Keratinocyte (primary cell): Measurements from ENCODE around the gene KLF11. TPM values are rescaled to one million over a fixed set of nuclear protein-coding genes. Genes with fewer than 3 reads are reported as not detected.

Experiments
- DNase-seq: peaks from one replicate; pipeline ENCODE4 v3.0.0-alpha.2; 2011; ENCODE audit warnings: low read depth, missing footprints, low spot score
- FAIRE-seq: peaks from 2 replicates; lab custom pipeline; 2011; peaks lifted over from hg19 to GRCh38; lab: Jason Lieb, UNC
- H2AFZ ChIP-seq: 2 replicates; pipeline ENCODE4 v1.6.0; 2012; ENCODE audit warnings: low read length, control low read depth, inconsistent platforms; ENCODE audit not compliant: control insufficient read depth
- H3K27ac ChIP-seq: 2 replicates; pipeline ENCODE4 v1.5.1; 2011; ENCODE audit warnings: low read length; ENCODE audit not compliant: control insufficient read depth, insufficient read depth
- H3K27me3 ChIP-seq: 3 replicates; pipeline ENCODE4 v1.6.0; 2011; ENCODE audit warnings: low read length; ENCODE audit not compliant: control insufficient read depth, insufficient read depth; ENCODE audit errors: extremely low read depth
- H3K36me3 ChIP-seq, 2 experiments: 2 replicates in 1 of 2; 3 replicates in 1 of 2; pipeline ENCODE4 v1.5.1; 2011; ENCODE audit warnings: low read length in 2 of 2, mild to moderate bottlenecking in 1 of 2; ENCODE audit not compliant: control insufficient read depth in 2 of 2, insufficient read depth in 2 of 2; ENCODE audit errors: extremely low read depth in 1 of 2
- H3K4me1 ChIP-seq: 3 replicates; pipeline ENCODE4 v1.5.1; 2011; ENCODE audit warnings: low read length; ENCODE audit not compliant: control insufficient read depth, insufficient read depth; ENCODE audit errors: extremely low read depth
- H3K4me2 ChIP-seq: 3 replicates; pipeline ENCODE4 v1.6.0; 2011; ENCODE audit warnings: low read depth, low read length; ENCODE audit not compliant: control insufficient read depth, insufficient read depth; ENCODE audit errors: extremely low read depth
- H3K4me3 ChIP-seq, 3 experiments: fragments of 200-600 bp in 1 of 3; sonication (generic) in 1 of 3; 2 replicates in 2 of 3; 3 replicates in 1 of 3; pipeline ENCODE4 v1.5.1; 2011 to 2016; ENCODE audit warnings: low read length in 3 of 3, mild to moderate bottlenecking in 3 of 3, control low read depth in 2 of 3, inconsistent platforms in 1 of 3, low read depth in 1 of 3, mixed read lengths in 1 of 3, mixed run types in 1 of 3, moderate library complexity in 1 of 3; ENCODE audit not compliant: control insufficient read depth in 2 of 3, insufficient read depth in 2 of 3; ENCODE audit errors: extremely low read depth in 1 of 3
- H3K79me2 ChIP-seq: 2 replicates; pipeline ENCODE4 v1.6.0; 2012; ENCODE audit warnings: low read length; ENCODE audit not compliant: control insufficient read depth, insufficient read depth
- H3K9ac ChIP-seq: 3 replicates; pipeline ENCODE4 v1.6.0; 2011; ENCODE audit warnings: low read length; ENCODE audit not compliant: control insufficient read depth, insufficient read depth; ENCODE audit errors: extremely low read depth
- H3K9me1 ChIP-seq: 3 replicates; pipeline ENCODE4 v1.6.0; 2011; ENCODE audit warnings: low read length; ENCODE audit not compliant: control insufficient read depth, insufficient read depth; ENCODE audit errors: extremely low read depth
- H3K9me3 ChIP-seq: 2 replicates; pipeline ENCODE4 v1.5.1; 2012; ENCODE audit warnings: low read depth, low read length; ENCODE audit not compliant: control insufficient read depth
- H4K20me1 ChIP-seq: 3 replicates; pipeline ENCODE4 v1.6.0; 2011; ENCODE audit warnings: low read length; ENCODE audit not compliant: control insufficient read depth, insufficient read depth; ENCODE audit errors: extremely low read depth
- EZH2 ChIP-seq: IDR thresholded peaks from one replicate; pipeline ENCODE4 v1.6.1; 2012; ENCODE audit warnings: inconsistent platforms, mild to moderate bottlenecking, low read length, moderate library complexity
- dilution Hi-C: fragments of 300-500 bp; cut with MboI; formaldehyde crosslinking; loops from one replicate; pipeline ENCODE4 v1.7.0; 2020; ENCODE audit warnings: low sequenced_read_pairs; ENCODE audit not compliant: extremely low pct_ligation_motif_present
- polyA plus RNA-seq, 5 experiments: library from polyadenylated mRNA; depleted of rRNA in 3 of 5; stranded (reverse) in 3 of 5; stranded (forward) in 1 of 5; unstranded in 1 of 5; fragments of >200 nt; gene quantifications; 1 replicate in 1 of 5; 2 replicates in 3 of 5; 3 replicates in 1 of 5; pipeline versions ENCODE4 v1.2.1 to v1.2.3, GENCODE V29; 2011 to 2012; ENCODE audit warnings: missing spikeins in 2 of 5, low read depth in 1 of 5, low replicate concordance in 1 of 5
- TF ChIP-seq, protein P1 (sequence below), 3 experiments: IDR thresholded peaks in 1 of 3; conservative IDR thresholded peaks in 1 of 3; optimal IDR thresholded peaks in 1 of 3; 2 replicates in 2 of 3; 3 replicates in 1 of 3; pipeline versions ENCODE3 to v1.5.1; 2011; ENCODE audit warnings: low read length in 3 of 3, mild to moderate bottlenecking in 3 of 3, moderate library complexity in 2 of 3, control low read depth in 1 of 3, inconsistent platforms in 1 of 3; ENCODE audit not compliant: insufficient read depth in 2 of 3; ENCODE audit errors: extremely low read depth in 1 of 3

KLF11 gene
- polyA plus RNA-seq, 1 donor (not counting 4 experiments of a cell fraction or from before 2014, with no cell fraction given): 7.0 TPM

DNA sequence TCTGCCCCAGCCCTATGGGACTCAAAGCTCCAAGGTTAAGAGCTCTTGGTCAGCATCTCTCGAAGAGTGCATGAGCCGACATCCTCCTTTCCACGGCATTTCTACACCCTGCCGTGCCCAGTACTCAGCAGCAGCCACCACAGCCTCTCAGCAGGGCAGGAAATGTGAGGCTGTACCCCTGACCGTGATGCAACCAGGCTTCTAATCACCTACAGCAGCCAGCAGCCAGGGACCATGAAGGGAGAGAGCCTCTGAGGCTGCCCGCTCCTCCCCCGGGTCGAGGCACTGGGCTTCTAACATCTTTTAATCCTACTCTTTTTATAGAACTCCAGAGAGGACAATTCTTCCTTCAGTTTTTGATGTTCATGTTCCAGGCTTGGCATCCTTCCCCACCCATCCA lies 30.4 kb downstream of the KLF11 start:
- Histone ChIP-seq H3K36me3 (no peaks in the 10 kb centered on the region), H3K9me1 (no peaks in the 10 kb centered on the region), H2AFZ (no peak overlapping the region), H3K4me1 (no peaks in the 10 kb centered on the region), H3K9me3 (no peaks in the 10 kb centered on the region), H3K9ac (no peak overlapping the region), H3K4me2 (no peak overlapping the region), H3K79me2 (no peaks in the 10 kb centered on the region), H3K27me3 (peaks cover 36% of the 10 kb centered on the region), H3K4me3 (no peak overlapping the region), H4K20me1 (no peaks in the 10 kb centered on the region), H3K27ac (no peak overlapping the region)
- no peak for DNase-seq
- TF ChIP-seq, protein P1, sequence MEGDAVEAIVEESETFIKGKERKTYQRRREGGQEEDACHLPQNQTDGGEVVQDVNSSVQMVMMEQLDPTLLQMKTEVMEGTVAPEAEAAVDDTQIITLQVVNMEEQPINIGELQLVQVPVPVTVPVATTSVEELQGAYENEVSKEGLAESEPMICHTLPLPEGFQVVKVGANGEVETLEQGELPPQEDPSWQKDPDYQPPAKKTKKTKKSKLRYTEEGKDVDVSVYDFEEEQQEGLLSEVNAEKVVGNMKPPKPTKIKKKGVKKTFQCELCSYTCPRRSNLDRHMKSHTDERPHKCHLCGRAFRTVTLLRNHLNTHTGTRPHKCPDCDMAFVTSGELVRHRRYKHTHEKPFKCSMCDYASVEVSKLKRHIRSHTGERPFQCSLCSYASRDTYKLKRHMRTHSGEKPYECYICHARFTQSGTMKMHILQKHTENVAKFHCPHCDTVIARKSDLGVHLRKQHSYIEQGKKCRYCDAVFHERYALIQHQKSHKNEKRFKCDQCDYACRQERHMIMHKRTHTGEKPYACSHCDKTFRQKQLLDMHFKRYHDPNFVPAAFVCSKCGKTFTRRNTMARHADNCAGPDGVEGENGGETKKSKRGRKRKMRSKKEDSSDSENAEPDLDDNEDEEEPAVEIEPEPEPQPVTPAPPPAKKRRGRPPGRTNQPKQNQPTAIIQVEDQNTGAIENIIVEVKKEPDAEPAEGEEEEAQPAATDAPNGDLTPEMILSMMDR (optimal IDR thresholded peaks at IDR 0.05 in 1 of 3, IDR thresholded peaks at IDR 0.05 in 1 of 3, conservative IDR thresholded peaks at IDR 0.05 in 1 of 3; ENCODE audit: extremely low read depth in 1 of 3, insufficient read depth in 2 of 3, low read length in 3 of 3): no peak
- no peak for TF ChIP-seq EZH2
- dilution Hi-C loops: no loop called here
- no peak for FAIRE-seq

DNA sequence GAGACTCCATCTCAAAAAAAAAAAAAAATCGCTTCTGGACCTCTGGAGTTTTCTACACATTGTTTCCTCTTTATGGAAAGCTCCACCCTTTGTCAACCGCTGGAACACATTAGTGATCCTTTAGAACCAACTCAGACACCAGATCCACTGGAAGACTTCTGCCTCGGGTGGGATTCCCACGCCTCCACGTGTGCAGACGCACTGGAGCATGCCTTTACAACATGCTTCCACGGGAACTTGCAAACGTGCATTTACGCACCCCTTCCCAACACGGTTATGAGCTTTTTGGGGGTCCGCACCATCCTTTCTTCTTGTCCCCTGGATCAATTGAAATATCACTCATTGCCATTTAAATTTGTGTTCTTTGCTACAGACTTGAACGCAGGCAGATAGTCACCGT lies 31.8 kb downstream of the KLF11 start:
- Histone ChIP-seq H3K4me3 (no peak overlapping the region), H3K9me3 (no peaks in the 10 kb centered on the region), H3K79me2 (no peaks in the 10 kb centered on the region), H4K20me1 (no peaks in the 10 kb centered on the region), H3K9me1 (no peaks in the 10 kb centered on the region), H2AFZ (no peak overlapping the region), H3K4me1 (no peaks in the 10 kb centered on the region), H3K27ac (no peak overlapping the region), H3K9ac (no peak overlapping the region), H3K36me3 (no peaks in the 10 kb centered on the region), H3K4me2 (no peak overlapping the region), H3K27me3 (peaks cover 44% of the 10 kb centered on the region)
- no peak for TF ChIP-seq EZH2
- TF ChIP-seq, protein P1 (optimal IDR thresholded peaks at IDR 0.05 in 1 of 3, IDR thresholded peaks at IDR 0.05 in 1 of 3, conservative IDR thresholded peaks at IDR 0.05 in 1 of 3; ENCODE audit: extremely low read depth in 1 of 3, insufficient read depth in 2 of 3, low read length in 3 of 3): no peak
- DNase-seq: no peak
- no peak for FAIRE-seq
- dilution Hi-C loops: no loop called here
